22Rv1 (cell line): ENCODE results near the gene BEND6.
"Not testable (repeated sequence)": the region's sequence is repeated elsewhere in the genome, so short reads cannot be mapped to it uniquely, and the experiment has no call there.

Experiments
- ZFX ChIP-seq: fragments of 450-650 bp; IDR thresholded peaks from 2 replicates; pipeline ENCODE4 v1.6.1; 2017; ENCODE audit warnings: antibody characterized with exemption, borderline replicate concordance
- TF ChIP-seq, protein P1 (sequence below): fragments of 450-650 bp; IDR thresholded peaks from 2 replicates; pipeline ENCODE4 v1.5.1; 2017; ENCODE audit warnings: mild to moderate bottlenecking

DNA sequence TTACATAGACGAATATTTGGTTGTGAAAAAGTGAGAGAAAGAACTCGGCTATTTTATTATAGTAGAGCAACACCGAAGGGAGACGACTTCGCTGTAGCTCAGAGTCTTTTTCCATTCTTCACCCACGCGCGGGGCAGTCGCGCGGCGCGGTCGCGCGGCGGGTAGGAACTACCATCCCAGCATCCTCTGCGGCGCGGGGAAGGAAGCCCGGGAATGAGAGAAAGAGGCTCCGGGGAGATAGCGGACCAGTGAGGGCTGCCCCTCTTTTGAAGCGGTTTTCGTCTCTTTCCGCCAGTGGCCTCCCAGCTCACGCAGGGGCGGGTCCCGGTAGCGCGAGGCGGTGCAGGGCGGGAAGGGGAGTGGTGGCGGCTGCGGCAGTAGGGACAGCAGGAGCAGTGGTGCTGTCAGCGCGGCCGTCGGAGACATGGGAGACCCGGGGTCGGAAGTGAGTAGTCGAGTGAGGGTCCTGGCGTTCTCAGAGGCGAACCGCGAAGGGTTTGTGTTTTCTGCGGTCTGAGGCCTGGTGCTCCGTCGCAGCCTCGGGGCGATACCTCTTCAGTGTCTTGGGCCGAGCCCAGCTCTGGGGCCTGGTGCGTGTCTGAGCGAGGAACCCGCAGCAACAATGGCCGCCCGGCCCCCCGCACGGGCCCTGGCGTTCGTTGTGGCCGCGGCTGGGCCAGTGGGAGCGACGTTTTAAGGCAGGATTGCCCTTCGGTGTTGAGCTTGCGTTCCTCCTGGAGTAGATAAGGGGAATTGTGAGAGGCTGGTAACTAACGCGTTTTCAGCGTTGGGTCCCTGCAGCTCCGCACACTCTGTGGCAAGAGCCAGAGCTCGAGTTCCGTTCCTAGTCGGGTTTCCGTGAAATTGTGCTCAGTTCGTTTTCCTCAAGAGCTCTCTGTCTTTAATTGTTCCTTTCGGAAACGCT, 91.7 kb downstream of the BEND6 start, which contains the start of gene KIAA1586:
- TF ChIP-seq, protein P1, sequence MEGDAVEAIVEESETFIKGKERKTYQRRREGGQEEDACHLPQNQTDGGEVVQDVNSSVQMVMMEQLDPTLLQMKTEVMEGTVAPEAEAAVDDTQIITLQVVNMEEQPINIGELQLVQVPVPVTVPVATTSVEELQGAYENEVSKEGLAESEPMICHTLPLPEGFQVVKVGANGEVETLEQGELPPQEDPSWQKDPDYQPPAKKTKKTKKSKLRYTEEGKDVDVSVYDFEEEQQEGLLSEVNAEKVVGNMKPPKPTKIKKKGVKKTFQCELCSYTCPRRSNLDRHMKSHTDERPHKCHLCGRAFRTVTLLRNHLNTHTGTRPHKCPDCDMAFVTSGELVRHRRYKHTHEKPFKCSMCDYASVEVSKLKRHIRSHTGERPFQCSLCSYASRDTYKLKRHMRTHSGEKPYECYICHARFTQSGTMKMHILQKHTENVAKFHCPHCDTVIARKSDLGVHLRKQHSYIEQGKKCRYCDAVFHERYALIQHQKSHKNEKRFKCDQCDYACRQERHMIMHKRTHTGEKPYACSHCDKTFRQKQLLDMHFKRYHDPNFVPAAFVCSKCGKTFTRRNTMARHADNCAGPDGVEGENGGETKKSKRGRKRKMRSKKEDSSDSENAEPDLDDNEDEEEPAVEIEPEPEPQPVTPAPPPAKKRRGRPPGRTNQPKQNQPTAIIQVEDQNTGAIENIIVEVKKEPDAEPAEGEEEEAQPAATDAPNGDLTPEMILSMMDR, result not testable (repeated sequence)
- TF ChIP-seq ZFX, result not testable (repeated sequence)
